Nephron progenitor cell (in vitro differentiated cells): ENCODE results near the gene PRKG2.

Source experiments
- DNase-seq: peaks from one replicate; pipeline ENCODE4 v3.0.0; 2021
- H3K27ac Mint-ChIP-seq: 2 replicates; pipeline ENCODE4 v1.8.0; 2021; ENCODE audit warnings: mild to moderate bottlenecking, moderate library complexity, mixed read lengths
- H3K27me3 Mint-ChIP-seq: 2 replicates; pipeline ENCODE4 v1.8.0; 2021; ENCODE audit warnings: mild to moderate bottlenecking, low read depth, mixed read lengths; ENCODE audit not compliant: poor library complexity
- H3K36me3 Mint-ChIP-seq: 2 replicates; pipeline ENCODE4 v1.8.0; 2021; ENCODE audit warnings: low read depth, mixed read lengths
- H3K4me1 Mint-ChIP-seq: 2 replicates; pipeline ENCODE4 v1.8.0; 2021; ENCODE audit warnings: mixed read lengths
- H3K4me3 Mint-ChIP-seq: 2 replicates; pipeline ENCODE4 v1.8.0; 2021; ENCODE audit warnings: mild to moderate bottlenecking, moderate library complexity, mixed read lengths
- H3K9me3 Mint-ChIP-seq: 2 replicates; pipeline ENCODE4 v1.8.0; 2021; ENCODE audit warnings: mild to moderate bottlenecking, moderate library complexity, mixed read lengths
- TF ChIP-seq, protein P1 (sequence below): fragments of 200-600 bp; sonication (generic); IDR thresholded peaks from 2 replicates; pipeline ENCODE4 v1.5.0; 2021; ENCODE audit warnings: antibody characterized with exemption

Gene PRKG2

GRCh38 chr4:81211956-81212355 lies 3.1 kb downstream of the PRKG2 start:
- DNase-seq = no peak
- Mint-ChIP-seq H3K4me3 (no peak overlapping the region), H3K27me3 (peaks cover 24% of the 10 kb centered on the region), H3K4me1 (peaks cover 15% of the 10 kb centered on the region), H3K9me3 (peaks cover 16% of the 10 kb centered on the region), H3K36me3 (no peaks in the 10 kb centered on the region), H3K27ac (no peak overlapping the region)
- TF ChIP-seq, protein P1, sequence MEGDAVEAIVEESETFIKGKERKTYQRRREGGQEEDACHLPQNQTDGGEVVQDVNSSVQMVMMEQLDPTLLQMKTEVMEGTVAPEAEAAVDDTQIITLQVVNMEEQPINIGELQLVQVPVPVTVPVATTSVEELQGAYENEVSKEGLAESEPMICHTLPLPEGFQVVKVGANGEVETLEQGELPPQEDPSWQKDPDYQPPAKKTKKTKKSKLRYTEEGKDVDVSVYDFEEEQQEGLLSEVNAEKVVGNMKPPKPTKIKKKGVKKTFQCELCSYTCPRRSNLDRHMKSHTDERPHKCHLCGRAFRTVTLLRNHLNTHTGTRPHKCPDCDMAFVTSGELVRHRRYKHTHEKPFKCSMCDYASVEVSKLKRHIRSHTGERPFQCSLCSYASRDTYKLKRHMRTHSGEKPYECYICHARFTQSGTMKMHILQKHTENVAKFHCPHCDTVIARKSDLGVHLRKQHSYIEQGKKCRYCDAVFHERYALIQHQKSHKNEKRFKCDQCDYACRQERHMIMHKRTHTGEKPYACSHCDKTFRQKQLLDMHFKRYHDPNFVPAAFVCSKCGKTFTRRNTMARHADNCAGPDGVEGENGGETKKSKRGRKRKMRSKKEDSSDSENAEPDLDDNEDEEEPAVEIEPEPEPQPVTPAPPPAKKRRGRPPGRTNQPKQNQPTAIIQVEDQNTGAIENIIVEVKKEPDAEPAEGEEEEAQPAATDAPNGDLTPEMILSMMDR = no peak

DNA sequence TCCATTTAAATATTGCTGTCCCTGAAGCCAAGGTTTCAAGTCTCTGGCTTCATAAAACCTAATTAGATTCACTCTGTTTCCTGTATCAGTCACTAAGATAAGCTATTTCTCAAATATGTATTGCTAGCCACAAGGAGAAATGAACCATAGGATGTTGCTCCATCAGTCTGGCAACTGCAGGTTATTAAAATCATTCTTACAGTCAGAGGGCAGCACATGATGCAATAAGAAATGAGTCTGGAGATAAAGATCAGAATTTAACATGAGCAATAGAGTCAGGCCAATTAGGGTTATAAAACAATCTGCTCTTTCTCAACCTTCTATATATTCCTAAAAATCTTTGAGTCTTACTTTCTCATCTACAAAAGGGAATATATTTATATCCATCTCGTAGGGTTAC lies 7.2 kb downstream of the PRKG2 start:
- TF ChIP-seq, protein P1 = no peak
- Mint-ChIP-seq H3K4me1 (no peaks in the 10 kb centered on the region), H3K36me3 (no peaks in the 10 kb centered on the region), H3K27ac (no peak overlapping the region), H3K9me3 (peaks cover 16% of the 10 kb centered on the region), H3K27me3 (peaks cover 20% of the 10 kb centered on the region), H3K4me3 (no peak overlapping the region)
- no peak for DNase-seq

- no peak overlapping the region for H3K4me3 Mint-ChIP-seq
- no peak overlapping the region for H3K27ac Mint-ChIP-seq
- H3K27me3 Mint-ChIP-seq = peaks cover 20% of the 10 kb centered on the region
- H3K36me3 Mint-ChIP-seq = no peaks in the 10 kb centered on the region
- TF ChIP-seq, protein P1 = no peak
- no peak for DNase-seq
- peaks cover 12% of the 10 kb centered on the region for H3K9me3 Mint-ChIP-seq
- H3K4me1 Mint-ChIP-seq = no peaks in the 10 kb centered on the region
Observed at GRCh38 chr4:81205302-81205701, 9.7 kb downstream of the PRKG2 start.

- Mint-ChIP-seq H3K36me3 (no peaks in the 10 kb centered on the region), H3K9me3 (peaks cover 5% of the 10 kb centered on the region), H3K27me3 (peaks cover 20% of the 10 kb centered on the region), H3K4me1 (no peaks in the 10 kb centered on the region), H3K27ac (no peak overlapping the region), H3K4me3 (no peak overlapping the region)
- no peak for DNase-seq
- TF ChIP-seq, protein P1 = no peak
Observed at GRCh38 chr4:81204571-81204970, 10.5 kb downstream of the PRKG2 start.

DNA sequence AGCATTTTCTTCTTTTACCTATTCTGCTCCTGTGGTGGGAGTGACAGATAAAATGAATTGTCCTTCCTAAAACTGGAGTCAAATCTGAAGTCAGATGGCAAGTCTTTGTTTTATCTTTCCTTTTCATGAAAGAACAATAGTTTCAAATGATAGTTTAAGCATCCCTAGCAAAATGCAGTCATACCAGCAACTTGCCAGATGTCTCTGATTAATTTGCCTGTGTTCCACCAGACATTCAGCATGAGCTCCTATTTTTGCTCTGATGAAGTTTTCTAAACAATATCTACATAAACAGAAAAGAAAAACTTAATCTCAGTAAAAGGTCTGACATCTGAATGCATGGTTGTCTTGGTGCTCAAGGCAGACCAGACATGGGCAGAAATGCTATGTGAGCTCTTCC lies 15.2 kb downstream of the PRKG2 start:
- Mint-ChIP-seq H3K4me3 (no peak overlapping the region), H3K27me3 (peaks cover 7% of the 10 kb centered on the region), H3K36me3 (no peaks in the 10 kb centered on the region)

DNA sequence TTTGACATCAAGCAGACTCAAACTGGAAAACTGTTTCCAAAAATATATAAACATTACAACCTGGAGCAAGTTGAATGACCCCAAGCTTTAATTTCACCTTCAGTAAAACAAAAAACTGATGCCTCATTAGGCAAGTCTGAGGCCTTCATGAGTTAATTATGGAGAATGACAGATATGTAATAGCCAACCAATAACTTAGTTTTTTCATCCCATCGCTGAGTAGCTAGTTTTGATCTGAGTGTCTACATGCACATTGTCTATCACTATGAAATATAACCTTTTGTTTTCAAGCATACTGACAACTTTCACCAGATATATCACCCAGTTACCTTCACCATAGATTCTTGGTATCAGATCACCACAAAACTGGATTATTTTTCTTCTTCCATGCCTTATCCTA lies 16.4 kb downstream of the PRKG2 start:
- H3K4me1 Mint-ChIP-seq = no peaks in the 10 kb centered on the region

More for the DNA sequence above, 15.2 kb downstream of the PRKG2 start:
- no peak for DNase-seq
- no peaks in the 10 kb centered on the region for H3K4me1 Mint-ChIP-seq
- TF ChIP-seq, protein P1 = no peak
- no peaks in the 10 kb centered on the region for H3K9me3 Mint-ChIP-seq
- no peak overlapping the region for H3K27ac Mint-ChIP-seq

More for the DNA sequence above, 16.4 kb downstream of the PRKG2 start:
- Mint-ChIP-seq H3K27ac (no peak overlapping the region), H3K9me3 (no peaks in the 10 kb centered on the region), H3K36me3 (no peaks in the 10 kb centered on the region), H3K27me3 (peaks cover 4% of the 10 kb centered on the region), H3K4me3 (no peak overlapping the region)
- DNase-seq = no peak
- TF ChIP-seq, protein P1 = no peak
